H9 (cell line): ENCODE measurements around the gene GAL3ST1. TPM values are rescaled to one million over a fixed set of nuclear protein-coding genes. Genes with fewer than 3 reads are reported as not detected.

Experiments used
- DNase-seq: peaks from one replicate; pipeline ENCODE4 v3.0.0-alpha.2; 2017
- H2AFZ ChIP-seq: one replicate; pipeline ENCODE4 v1.6.1; 2013; ENCODE audit warnings: mild to moderate bottlenecking, low read length, control low read depth, moderate library complexity
- H2AK5ac ChIP-seq: 2 replicates; pipeline ENCODE4 v1.6.1; 2013; ENCODE audit warnings: low read length, control low read depth, mixed read lengths; ENCODE audit not compliant: insufficient read length
- H2BK120ac ChIP-seq: one replicate; pipeline ENCODE4 v1.6.1; 2013; ENCODE audit warnings: low read depth, mild to moderate bottlenecking, low read length, control low read depth, inconsistent platforms; ENCODE audit not compliant: poor library complexity, severe bottlenecking
- H2BK12ac ChIP-seq: 2 replicates; pipeline ENCODE4 v1.6.1; 2013; ENCODE audit warnings: low read length, control low read depth, mixed read lengths, low read depth; ENCODE audit not compliant: insufficient read length
- H2BK15ac ChIP-seq: 2 replicates; pipeline ENCODE4 v1.6.1; 2013; ENCODE audit warnings: low read depth, low read length, control low read depth
- H2BK20ac ChIP-seq: one replicate; pipeline ENCODE4 v1.6.1; 2013; ENCODE audit warnings: low read depth, mild to moderate bottlenecking, low read length, control low read depth, inconsistent platforms; ENCODE audit not compliant: poor library complexity, severe bottlenecking
- H2BK5ac ChIP-seq: 2 replicates; pipeline ENCODE4 v1.6.1; 2013; ENCODE audit warnings: low read length, control low read depth, mixed read lengths; ENCODE audit not compliant: insufficient read length
- H3K14ac ChIP-seq: 2 replicates; pipeline ENCODE4 v1.6.1; 2013; ENCODE audit warnings: low read length, control low read depth; ENCODE audit not compliant: insufficient read depth
- H3K18ac ChIP-seq: 2 replicates; pipeline ENCODE4 v1.6.1; 2013; ENCODE audit warnings: low read depth, mild to moderate bottlenecking, mixed read lengths, low read length, control low read depth; ENCODE audit not compliant: insufficient read length
- H3K23ac ChIP-seq: 2 replicates; pipeline ENCODE4 v1.6.1; 2013; ENCODE audit warnings: low read length, control low read depth, mixed read lengths, low read depth; ENCODE audit not compliant: insufficient read length
- H3K23me2 ChIP-seq: 2 replicates; pipeline ENCODE4 v1.6.1; 2013; ENCODE audit warnings: low read depth, mild to moderate bottlenecking, mixed read lengths, low read length, control low read depth; ENCODE audit not compliant: insufficient read length, poor library complexity, severe bottlenecking
- H3K27ac ChIP-seq: 2 replicates; pipeline ENCODE4 v1.5.1; 2013; ENCODE audit warnings: low read length, control low read depth, mixed read lengths, low read depth; ENCODE audit not compliant: insufficient read length
- H3K27me3 ChIP-seq: 2 replicates; pipeline ENCODE4 v1.6.1; 2013; ENCODE audit warnings: low read length, control low read depth, inconsistent platforms; ENCODE audit not compliant: insufficient read depth
- H3K4ac ChIP-seq: 2 replicates; pipeline ENCODE4 v1.6.1; 2013; ENCODE audit warnings: low read depth, mild to moderate bottlenecking, control low read depth, inconsistent platforms, low read length, moderate library complexity
- H3K4me1 ChIP-seq: 2 replicates; pipeline ENCODE4 v1.6.1; 2013; ENCODE audit warnings: low read length, control low read depth, inconsistent platforms; ENCODE audit not compliant: insufficient read depth
- H3K4me2 ChIP-seq: 2 replicates; pipeline ENCODE4 v1.6.1; 2013; ENCODE audit warnings: low read length, control low read depth, mixed read lengths; ENCODE audit not compliant: insufficient read length, insufficient read depth
- H3K56ac ChIP-seq: 2 replicates; pipeline ENCODE4 v1.6.1; 2013; ENCODE audit warnings: low read depth, mild to moderate bottlenecking, mixed read lengths, low read length, control low read depth; ENCODE audit not compliant: insufficient read length
- H3K79me1 ChIP-seq: 2 replicates; pipeline ENCODE4 v1.6.1; 2013; ENCODE audit warnings: low read depth, mild to moderate bottlenecking, moderate library complexity, low read length, control low read depth, inconsistent platforms; ENCODE audit not compliant: insufficient read depth, poor library complexity, severe bottlenecking
- H3K79me2 ChIP-seq: 2 replicates; pipeline ENCODE4 v1.6.1; 2013; ENCODE audit warnings: low read length, control low read depth, inconsistent platforms; ENCODE audit not compliant: insufficient read depth
- H3K9ac ChIP-seq: 2 replicates; pipeline ENCODE4 v1.6.1; 2013; ENCODE audit warnings: low read length, control low read depth, mixed read lengths; ENCODE audit not compliant: insufficient read length; ENCODE audit errors: extremely low read depth
- H3K9me3 ChIP-seq: one replicate; pipeline ENCODE4 v1.6.1; 2013; ENCODE audit warnings: low read depth, low read length, inconsistent platforms; ENCODE audit not compliant: control insufficient read depth
- H3T11ph ChIP-seq: one replicate; pipeline ENCODE4 v1.6.1; 2013; ENCODE audit warnings: mild to moderate bottlenecking, low read length, control low read depth, inconsistent platforms
- H4K20me1 ChIP-seq: one replicate; pipeline ENCODE4 v1.6.1; 2013; ENCODE audit not compliant: control insufficient read depth, insufficient read length, insufficient read depth
- H4K5ac ChIP-seq: 2 replicates; pipeline ENCODE4 v1.6.1; 2013; ENCODE audit warnings: low read depth, mild to moderate bottlenecking, mixed read lengths, low read length, control low read depth; ENCODE audit not compliant: insufficient read length
- H4K8ac ChIP-seq: replicated peaks from 2 replicates; pipeline ENCODE4 v1.6.1; 2013; ENCODE audit warnings: low read length, control low read depth, mixed read lengths, low read depth; ENCODE audit not compliant: insufficient read length
- H4K91ac ChIP-seq: 2 replicates; pipeline ENCODE4 v1.6.1; 2013; ENCODE audit warnings: low read depth, mild to moderate bottlenecking, moderate library complexity, mixed read lengths, low read length, control low read depth; ENCODE audit not compliant: insufficient read length
- H3K27ac Mint-ChIP-seq, 3 experiments: 2 replicates in 2 of 3; 3 replicates in 1 of 3; pipeline ENCODE4 v1.8.0; 2020 to 2021; ENCODE audit warnings: mixed read lengths in 3 of 3, mild to moderate bottlenecking in 1 of 3, moderate library complexity in 1 of 3
- H3K27me3 Mint-ChIP-seq: 2 replicates; pipeline ENCODE4 v1.8.0; 2021; ENCODE audit warnings: low read depth, mild to moderate bottlenecking, moderate library complexity, mixed read lengths
- H3K36me3 Mint-ChIP-seq, 3 experiments: 2 replicates in 2 of 3; 3 replicates in 1 of 3; pipeline ENCODE4 v1.8.0; 2020 to 2021; ENCODE audit warnings: low read depth in 3 of 3, mixed read lengths in 3 of 3; ENCODE audit not compliant: insufficient read depth in 1 of 3
- H3K4me1 Mint-ChIP-seq, 2 experiments: 2 replicates each; pipeline ENCODE4 v1.8.0; 2020; ENCODE audit warnings: mixed read lengths in 2 of 2
- H3K4me3 Mint-ChIP-seq, 2 experiments: 2 replicates in 1 of 2; 3 replicates in 1 of 2; pipeline ENCODE4 v1.8.0; 2020 to 2021; ENCODE audit warnings: mild to moderate bottlenecking in 2 of 2, mixed read lengths in 2 of 2, moderate library complexity in 1 of 2
- H3K9me3 Mint-ChIP-seq, 2 experiments: 2 replicates in 1 of 2; 3 replicates in 1 of 2; pipeline ENCODE4 v1.8.0; 2020; ENCODE audit warnings: mild to moderate bottlenecking in 2 of 2, mixed read lengths in 2 of 2, moderate library complexity in 1 of 2
- WGBS: extraction: QIAGEN DNeasy Blood & Tissue Kit; methylation state at CpG from one replicate; pipeline ENCODE4 v1.1.7; 2013; ENCODE audit warnings: missing lambda C conversion rate, low lambda C conversion rate, mixed read lengths; ENCODE audit not compliant: insufficient read length; ENCODE audit errors: extremely low coverage; 5-methylcytosine and 5-hydroxymethylcytosine counted together
- total RNA-seq: library from RNA; stranded (reverse); gene quantifications from 2 replicates; pipeline ENCODE4 v1.2.1, GENCODE V29; 2021
- TF ChIP-seq, protein P1 (sequence below): fragments of 200-600 bp; sonication (generic); conservative IDR thresholded peaks from 3 replicates; pipeline ENCODE4 v1.8.0; 2021; ENCODE audit warnings: antibody characterized with exemption, mild to moderate bottlenecking

Gene GAL3ST1
- total RNA-seq, 1 experiment from 2014 or later, result 5.1 TPM

DNA sequence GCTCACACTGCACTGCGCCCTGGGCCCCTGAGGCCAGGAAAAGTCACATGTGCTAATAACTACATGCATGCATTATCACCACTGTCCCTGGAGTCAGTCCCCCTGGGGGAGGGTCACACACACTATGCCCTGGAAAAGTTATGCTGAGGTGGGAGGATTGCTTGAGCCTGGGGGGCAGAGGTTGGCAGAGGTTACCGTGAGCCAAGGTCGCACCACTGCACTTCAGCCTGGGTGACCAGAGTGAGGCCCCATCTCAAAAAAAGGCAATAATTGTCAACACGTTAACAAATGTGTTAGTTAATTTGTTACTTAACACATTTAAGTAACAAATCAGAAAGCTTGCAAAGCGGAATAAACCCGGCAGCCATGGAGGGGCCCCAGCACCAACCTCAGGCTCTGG lies 14.6 kb downstream of the GAL3ST1 start:
- H3T11ph ChIP-seq, result no peak overlapping the region
- Mint-ChIP-seq H3K9me3 (no peaks in the 10 kb centered on the region), H3K4me3 (no peak overlapping the region), H3K27ac (peak overlapping the region in 1 of 3 experiments; percentile 82; a peak in 3 of 7 replicates), H3K36me3 (peaks cover 0 to 6% (median 0%) of the 10 kb centered on the region in 3 experiments; a peak in 3 of 7 replicates), H3K27me3 (no peaks in the 10 kb centered on the region), H3K4me1 (peaks cover 26 to 33% of the 10 kb centered on the region in 2 experiments)
- no CpG with 5 or more reads among the region's 6 CpGs for WGBS
- H3K4me1 ChIP-seq, result no peaks in the 10 kb centered on the region
- H3K4ac ChIP-seq, result no peak overlapping the region
- H4K20me1 ChIP-seq, result no peaks in the 10 kb centered on the region
- H4K8ac ChIP-seq, result no peak overlapping the region
- H3K56ac ChIP-seq, result no peak overlapping the region
- H3K23ac ChIP-seq, result no peak overlapping the region
- no peaks in the 10 kb centered on the region for H3K79me1 ChIP-seq
- H2BK20ac ChIP-seq, result no peak overlapping the region
- no peak overlapping the region for H3K18ac ChIP-seq
- no peak overlapping the region for H3K4me2 ChIP-seq
- TF ChIP-seq, protein P1, sequence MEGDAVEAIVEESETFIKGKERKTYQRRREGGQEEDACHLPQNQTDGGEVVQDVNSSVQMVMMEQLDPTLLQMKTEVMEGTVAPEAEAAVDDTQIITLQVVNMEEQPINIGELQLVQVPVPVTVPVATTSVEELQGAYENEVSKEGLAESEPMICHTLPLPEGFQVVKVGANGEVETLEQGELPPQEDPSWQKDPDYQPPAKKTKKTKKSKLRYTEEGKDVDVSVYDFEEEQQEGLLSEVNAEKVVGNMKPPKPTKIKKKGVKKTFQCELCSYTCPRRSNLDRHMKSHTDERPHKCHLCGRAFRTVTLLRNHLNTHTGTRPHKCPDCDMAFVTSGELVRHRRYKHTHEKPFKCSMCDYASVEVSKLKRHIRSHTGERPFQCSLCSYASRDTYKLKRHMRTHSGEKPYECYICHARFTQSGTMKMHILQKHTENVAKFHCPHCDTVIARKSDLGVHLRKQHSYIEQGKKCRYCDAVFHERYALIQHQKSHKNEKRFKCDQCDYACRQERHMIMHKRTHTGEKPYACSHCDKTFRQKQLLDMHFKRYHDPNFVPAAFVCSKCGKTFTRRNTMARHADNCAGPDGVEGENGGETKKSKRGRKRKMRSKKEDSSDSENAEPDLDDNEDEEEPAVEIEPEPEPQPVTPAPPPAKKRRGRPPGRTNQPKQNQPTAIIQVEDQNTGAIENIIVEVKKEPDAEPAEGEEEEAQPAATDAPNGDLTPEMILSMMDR, result no peak
- H3K27me3 ChIP-seq, result no peaks in the 10 kb centered on the region
- no peaks in the 10 kb centered on the region for H3K9me3 ChIP-seq
- H3K79me2 ChIP-seq, result no peaks in the 10 kb centered on the region
- no peak overlapping the region for H3K27ac ChIP-seq
- DNase-seq, result no peak
- no peak overlapping the region for H4K91ac ChIP-seq
- H2BK15ac ChIP-seq, result no peak overlapping the region
- no peak overlapping the region for H2BK12ac ChIP-seq
- H3K23me2 ChIP-seq, result no peaks in the 10 kb centered on the region
- no peak overlapping the region for H2AK5ac ChIP-seq
- H2BK5ac ChIP-seq, result no peak overlapping the region
- no peak overlapping the region for H2BK120ac ChIP-seq
- H2AFZ ChIP-seq, result no peak overlapping the region
- H3K9ac ChIP-seq, result no peak overlapping the region
- H3K14ac ChIP-seq, result no peak overlapping the region
- no peak overlapping the region for H4K5ac ChIP-seq
